HFFc6 (cell line): Measurements from ENCODE around the gene NFX1. TPM values are rescaled to one million over a fixed set of nuclear protein-coding genes. Genes with fewer than 3 reads are reported as not detected.
"Not testable (repeated sequence)": the region's sequence is repeated elsewhere in the genome, so short reads cannot be mapped to it uniquely, and the experiment has no call there.

Experiments
- DNase-seq: peaks from one replicate; pipeline ENCODE4 v3.0.0-alpha.2; 2018
- H3K27ac Mint-ChIP-seq: 2 replicates; pipeline ENCODE4 v1.8.0; 2020; ENCODE audit warnings: mild to moderate bottlenecking, mixed read lengths
- H3K27me3 Mint-ChIP-seq: 2 replicates; pipeline ENCODE4 v1.8.0; 2021; ENCODE audit warnings: mild to moderate bottlenecking, moderate library complexity, mixed read lengths; ENCODE audit not compliant: insufficient read depth
- H3K36me3 Mint-ChIP-seq: 2 replicates; pipeline ENCODE4 v1.8.0; 2021; ENCODE audit warnings: low read depth, mixed read lengths
- H3K4me1 Mint-ChIP-seq: 2 replicates; pipeline ENCODE4 v1.8.0; 2020; ENCODE audit warnings: low read depth, mixed read lengths
- H3K4me3 Mint-ChIP-seq: 2 replicates; pipeline ENCODE4 v1.8.0; 2020; ENCODE audit warnings: mild to moderate bottlenecking, moderate library complexity, mixed read lengths
- H3K9me3 Mint-ChIP-seq: 2 replicates; pipeline ENCODE4 v1.8.0; 2020; ENCODE audit warnings: mild to moderate bottlenecking, mixed read lengths
- total RNA-seq, 6 experiments: library from RNA; stranded (reverse); fragmentation: NEBNext Ultra II Directional; extraction: Animal tissue kit (Norgen Biotek cat#: 25700); gene quantifications; 2 replicates in 1 of 6; 3 replicates in 5 of 6; pipeline ENCODE4 v1.2.3, GENCODE V29; 2021
- TF ChIP-seq, protein P1 (sequence below): fragments of 200-600 bp; sonication (generic); IDR thresholded peaks from 2 replicates; pipeline ENCODE4 v1.5.0; 2021; ENCODE audit warnings: antibody characterized with exemption, mild to moderate bottlenecking

Gene NFX1
- total RNA-seq, 6 experiments from 2014 or later, result 25.7 to 28.0 (median 27.8) TPM

DNA sequence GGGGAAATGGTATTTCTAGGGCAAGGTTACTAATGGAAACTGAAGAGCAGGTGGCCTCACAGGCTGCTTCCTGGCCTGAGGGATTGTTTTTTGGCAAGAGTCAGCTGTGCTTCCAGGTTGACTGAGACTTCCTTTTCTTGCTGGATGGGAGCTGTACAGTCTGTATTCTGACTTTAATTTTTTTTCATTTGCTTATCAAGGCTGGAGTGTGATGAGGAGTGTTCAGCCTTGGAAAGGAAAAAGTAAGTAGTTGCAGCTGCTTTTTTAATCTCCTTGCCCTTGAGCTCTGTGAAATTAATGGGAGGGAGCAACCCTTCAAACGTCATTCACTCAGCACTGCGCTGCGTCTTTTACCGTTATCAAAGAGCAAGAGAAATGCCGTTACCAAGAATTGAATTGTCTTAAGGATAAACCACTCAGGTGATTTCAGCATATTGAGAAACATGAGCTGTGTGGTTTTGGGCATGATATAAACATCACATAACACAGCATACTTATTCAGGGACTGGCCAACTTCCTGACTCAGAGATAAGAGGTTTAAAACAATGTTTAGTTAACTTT is 64.4 kb downstream of the NFX1 start:
- DNase-seq, result no peak
- Mint-ChIP-seq H3K27me3 (no peaks in the 10 kb centered on the region), H3K36me3 (peaks cover 8% of the 10 kb centered on the region; the same call in 1 of the 2 replicates), H3K4me1 (peaks cover 18% of the 10 kb centered on the region), H3K27ac (peak overlapping the region; percentile 41), H3K9me3 (no peaks in the 10 kb centered on the region), H3K4me3 (no peak overlapping the region)
- TF ChIP-seq, protein P1, sequence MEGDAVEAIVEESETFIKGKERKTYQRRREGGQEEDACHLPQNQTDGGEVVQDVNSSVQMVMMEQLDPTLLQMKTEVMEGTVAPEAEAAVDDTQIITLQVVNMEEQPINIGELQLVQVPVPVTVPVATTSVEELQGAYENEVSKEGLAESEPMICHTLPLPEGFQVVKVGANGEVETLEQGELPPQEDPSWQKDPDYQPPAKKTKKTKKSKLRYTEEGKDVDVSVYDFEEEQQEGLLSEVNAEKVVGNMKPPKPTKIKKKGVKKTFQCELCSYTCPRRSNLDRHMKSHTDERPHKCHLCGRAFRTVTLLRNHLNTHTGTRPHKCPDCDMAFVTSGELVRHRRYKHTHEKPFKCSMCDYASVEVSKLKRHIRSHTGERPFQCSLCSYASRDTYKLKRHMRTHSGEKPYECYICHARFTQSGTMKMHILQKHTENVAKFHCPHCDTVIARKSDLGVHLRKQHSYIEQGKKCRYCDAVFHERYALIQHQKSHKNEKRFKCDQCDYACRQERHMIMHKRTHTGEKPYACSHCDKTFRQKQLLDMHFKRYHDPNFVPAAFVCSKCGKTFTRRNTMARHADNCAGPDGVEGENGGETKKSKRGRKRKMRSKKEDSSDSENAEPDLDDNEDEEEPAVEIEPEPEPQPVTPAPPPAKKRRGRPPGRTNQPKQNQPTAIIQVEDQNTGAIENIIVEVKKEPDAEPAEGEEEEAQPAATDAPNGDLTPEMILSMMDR, result no peak

DNA sequence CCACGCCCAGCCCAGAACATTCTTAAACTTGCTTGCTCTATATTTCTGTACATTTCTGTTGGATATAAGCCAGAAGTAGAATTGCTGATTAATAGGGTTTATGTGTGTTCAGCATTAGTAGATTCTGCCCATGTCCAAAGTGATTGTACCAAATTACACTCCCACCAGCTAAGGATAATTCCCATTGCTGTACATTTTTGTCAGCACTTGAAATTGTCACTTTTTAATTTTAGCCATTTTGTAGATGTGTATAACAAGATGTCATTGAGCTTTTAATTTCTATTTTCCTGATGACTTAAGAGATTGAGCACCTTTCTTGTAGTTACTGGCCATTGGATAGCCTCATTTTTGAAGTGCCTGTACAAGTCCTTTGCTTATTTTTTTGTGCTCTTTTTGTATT is 65.6 kb downstream of the NFX1 start:
- no peaks in the 10 kb centered on the region for H3K9me3 Mint-ChIP-seq
- no peaks in the 10 kb centered on the region for H3K27me3 Mint-ChIP-seq
- H3K4me3 Mint-ChIP-seq, result no peak overlapping the region
- TF ChIP-seq, protein P1, result no peak
- no peak overlapping the region for H3K27ac Mint-ChIP-seq
- H3K4me1 Mint-ChIP-seq, result peaks cover 11% of the 10 kb centered on the region
- peaks cover 8% of the 10 kb centered on the region; the same call in 1 of the 2 replicates for H3K36me3 Mint-ChIP-seq
- no peak for DNase-seq

DNA sequence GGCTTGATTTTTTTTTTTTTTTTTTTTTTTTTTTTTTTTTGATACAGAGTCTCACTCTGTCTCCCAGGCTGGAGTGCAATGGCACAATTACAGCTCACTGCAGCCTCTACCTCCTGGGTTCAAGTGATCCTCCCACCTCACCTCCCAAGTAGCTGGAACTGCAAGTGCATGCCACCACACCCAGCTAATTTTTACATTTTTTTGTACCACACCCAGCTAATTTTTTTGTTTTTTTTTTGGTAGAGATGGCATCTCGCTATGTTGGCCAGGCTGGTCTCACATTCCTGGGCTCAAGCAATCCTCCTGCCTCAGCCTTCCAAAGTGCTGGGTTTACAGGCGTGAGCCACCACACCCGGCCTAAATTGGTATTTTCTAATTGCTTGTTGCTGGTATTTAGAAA is 68.3 kb downstream of the NFX1 start:
- not testable (repeated sequence) for H3K4me3 Mint-ChIP-seq, H3K27ac Mint-ChIP-seq, H3K9me3 Mint-ChIP-seq, DNase-seq, H3K27me3 Mint-ChIP-seq, H3K36me3 Mint-ChIP-seq
- peaks cover 11% of the 10 kb centered on the region for H3K4me1 Mint-ChIP-seq

DNA sequence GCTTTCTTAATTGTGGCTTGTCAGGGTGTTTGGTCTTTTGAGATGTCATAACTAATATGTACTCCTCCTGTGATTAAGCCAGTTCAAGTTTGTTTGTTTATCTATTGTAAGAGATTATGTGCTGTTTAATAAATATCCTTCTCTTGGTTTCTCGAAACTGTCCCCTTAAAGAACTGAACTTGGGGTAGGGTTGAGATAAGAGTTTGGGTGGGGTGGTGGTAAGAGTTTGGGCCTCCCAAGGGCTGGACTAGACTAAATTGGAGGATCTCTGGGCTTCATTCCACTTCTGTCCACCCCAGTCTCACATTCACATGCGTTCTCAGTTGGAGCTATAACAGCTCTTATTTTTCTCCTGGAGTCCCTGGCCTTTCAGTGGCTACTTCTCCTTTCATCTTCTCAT is 73.8 kb downstream of the NFX1 start:
- Mint-ChIP-seq H3K4me1 (no peaks in the 10 kb centered on the region), H3K36me3 (peaks cover 11% of the 10 kb centered on the region), H3K27ac (no peak overlapping the region), H3K4me3 (no peak overlapping the region), H3K27me3 (peaks cover 3% of the 10 kb centered on the region; the same call in 1 of the 2 replicates), H3K9me3 (no peaks in the 10 kb centered on the region)
- DNase-seq, result no peak
- TF ChIP-seq, protein P1, result no peak

DNA sequence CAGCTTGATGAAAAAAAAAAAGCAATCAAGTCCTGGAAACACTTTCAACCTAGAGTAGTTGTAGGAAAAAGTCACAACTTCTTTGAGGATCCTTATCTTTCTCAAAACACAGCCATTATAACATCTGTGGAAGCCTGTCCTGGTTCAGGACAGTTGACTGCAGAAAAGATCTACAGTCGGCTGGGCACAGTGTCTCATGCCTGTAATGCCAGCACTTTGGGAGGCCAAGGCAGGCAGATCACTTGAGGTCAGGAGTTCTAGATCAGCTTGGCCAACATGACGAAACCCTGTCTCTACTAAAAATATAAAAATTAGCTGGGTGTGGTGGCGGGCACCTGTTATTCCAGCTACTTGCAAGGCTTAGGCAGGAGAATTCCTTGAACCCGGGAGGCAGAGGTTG is 74.5 kb downstream of the NFX1 start:
- H3K4me3 Mint-ChIP-seq, H3K4me1 Mint-ChIP-seq, H3K9me3 Mint-ChIP-seq, DNase-seq, H3K27ac Mint-ChIP-seq, H3K27me3 Mint-ChIP-seq: not testable (repeated sequence)
- peaks cover 14% of the 10 kb centered on the region for H3K36me3 Mint-ChIP-seq

GRCh38 chr9:33366979-33367480 is 76.7 kb downstream of the NFX1 start:
- Mint-ChIP-seq H3K9me3 (no peaks in the 10 kb centered on the region), H3K4me3 (no peak overlapping the region), H3K27me3 (peaks cover 3% of the 10 kb centered on the region; the same call in 1 of the 2 replicates), H3K27ac (no peak overlapping the region), H3K4me1 (no peaks in the 10 kb centered on the region), H3K36me3 (peaks cover 14% of the 10 kb centered on the region)
- DNase-seq, result no peak
- TF ChIP-seq, protein P1, result no peak
